GM19035 (cell line): ENCODE data around the gene LY86.

ENCODE experiments used
- ATAC-seq: cut with Tn5 transposase; IDR thresholded peaks from one replicate; pipeline ENCODE4 v1.9.1; 2021; ENCODE audit not compliant: unreplicated experiment

The LY86 gene

GRCh38 chr6:6569811-6570164 lies 18.7 kb upstream of the LY86 start:
- ATAC-seq, result no peak

GRCh38 chr6:6570929-6571671 lies 17.4 kb upstream of the LY86 start:
- no peak for ATAC-seq

GRCh38 chr6:6575143-6575542 lies 13.4 kb upstream of the LY86 start:
- ATAC-seq, result no peak

- no peak for ATAC-seq
These were observed 10.8 kb upstream of the LY86 start for GRCh38 chr6:6577735-6578134.

GRCh38 chr6:6579281-6579680 lies 9.2 kb upstream of the LY86 start:
- no peak for ATAC-seq

GRCh38 chr6:6580225-6580856 lies 8.2 kb upstream of the LY86 start:
- no peak for ATAC-seq

- no peak for ATAC-seq
These were observed 7.5 kb upstream of the LY86 start for GRCh38 chr6:6581054-6581453.

GRCh38 chr6:6582131-6582530 lies 6.4 kb upstream of the LY86 start:
- no peak for ATAC-seq

- no peak for ATAC-seq
These were observed 4.7 kb upstream of the LY86 start for GRCh38 chr6:6583836-6584235.

- ATAC-seq, result no peak
These were observed 4.1 kb upstream of the LY86 start for GRCh38 chr6:6584310-6585002.

GRCh38 chr6:6585003-6585311 lies 3.6 kb upstream of the LY86 start:
- no peak for ATAC-seq

- ATAC-seq, result no peak
These were observed 2.4 kb upstream of the LY86 start for GRCh38 chr6:6586167-6586566.

GRCh38 chr6:6586671-6587526 lies 1.6 kb upstream of the LY86 start:
- peak; percentile 47 for ATAC-seq

- no peak for ATAC-seq
These were observed 840 bp upstream of the LY86 start for GRCh38 chr6:6587696-6588063.

- ATAC-seq, result no peak
These were observed 597 bp downstream of the LY86 start for GRCh38 chr6:6588924-6589709.

- no peak for ATAC-seq
These were observed 2.0 kb downstream of the LY86 start for GRCh38 chr6:6590530-6590929.

- peak; percentile 31 for ATAC-seq
These were observed 3.4 kb downstream of the LY86 start for GRCh38 chr6:6591778-6592465.

GRCh38 chr6:6592826-6593475 lies 4.4 kb downstream of the LY86 start:
- no peak for ATAC-seq

GRCh38 chr6:6593867-6594468 lies 5.4 kb downstream of the LY86 start:
- ATAC-seq, result no peak
